Breast epithelium (tissue), 4 donors: ENCODE data around the gene MCM3AP. TPM values are rescaled to one million over a fixed set of nuclear protein-coding genes. Genes with fewer than 3 reads are reported as not detected.
A peak's percentile ranks its signal among the peaks of the same experiment; 100 is the strongest.
"Not testable (repeated sequence)": the region's sequence is repeated elsewhere in the genome, so short reads cannot be mapped to it uniquely, and the experiment has no call there.

ENCODE experiments used
- DNase-seq, 2 donors: peaks; one replicate each; pipeline ENCODE4 v3.0.0-alpha.2; 2019; ENCODE audit warnings: low spot score in 2 of 2
- H3K27ac ChIP-seq, 2 donors: fragments of 200-600 bp; sonication (generic) in 1 of 2; one replicate each; pipeline ENCODE4 v1.5.1; 2016 to 2019; ENCODE audit warnings: mild to moderate bottlenecking in 1 of 2
- H3K27me3 ChIP-seq, 2 donors: fragments of 200-600 bp; sonication (generic) in 1 of 2; one replicate each; pipeline versions ENCODE4 v1.5.1 to v1.6.0; 2017 to 2019; ENCODE audit warnings: control low read depth in 1 of 2, mild to moderate bottlenecking in 1 of 2
- H3K36me3 ChIP-seq: fragments of 200-600 bp; one replicate; pipeline ENCODE4 v1.5.1; 2019
- H3K4me1 ChIP-seq, 2 donors: fragments of 200-600 bp; sonication (generic); one replicate each; pipeline ENCODE4 v1.5.1; 2016 to 2019; ENCODE audit warnings: control low read depth in 1 of 2
- H3K4me3 ChIP-seq, 3 donors: fragments of 200-600 bp; sonication (generic); 1 replicate in 2 of 3; 2 replicates in 1 of 3; pipeline ENCODE4 v1.5.1; 2016 to 2019; ENCODE audit warnings: mild to moderate bottlenecking in 3 of 3, moderate library complexity in 2 of 3
- H3K9me3 ChIP-seq, 2 donors: fragments of 200-600 bp; sonication (generic) in 1 of 2; one replicate each; pipeline ENCODE4 v1.5.1; 2016 to 2019; ENCODE audit warnings: control low read depth in 1 of 2
- POLR2A ChIP-seq: fragments of 450-650 bp; IDR thresholded peaks from one replicate; pipeline ENCODE4 v1.6.1; 2016; ENCODE audit warnings: antibody characterized with exemption, mild to moderate bottlenecking, moderate library complexity
- POLR2AphosphoS5 ChIP-seq, 3 donors: sonication (generic); formaldehyde crosslinking; IDR thresholded peaks; one replicate each; pipeline ENCODE4 v1.6.1; 2017; ENCODE audit warnings: antibody characterized with exemption in 3 of 3
- intact Hi-C: fragments of 100-400 bp; cut with DNase I; formaldehyde crosslinking; loops from one replicate; pipeline ENCODE4 v1.15.1; 2023; ENCODE audit warnings: low total_unique reads
- total RNA-seq, 3 donors: library from RNA; depleted of rRNA; stranded (reverse); fragments of >200 nt; gene quantifications; one replicate each; pipeline ENCODE4 v1.1.0, GENCODE V29; 2016
- TF ChIP-seq, protein P1 (sequence below), 3 donors: fragments of 450-650 bp; IDR thresholded peaks; one replicate each; pipeline ENCODE4 v1.5.1; 2016 to 2017; ENCODE audit warnings: antibody characterized with exemption in 3 of 3, mild to moderate bottlenecking in 3 of 3, moderate library complexity in 3 of 3

MCM3AP gene
- total RNA-seq, 3 donors from 2014 or later = 91.5 to 100.0 (median 99.2) TPM

DNA sequence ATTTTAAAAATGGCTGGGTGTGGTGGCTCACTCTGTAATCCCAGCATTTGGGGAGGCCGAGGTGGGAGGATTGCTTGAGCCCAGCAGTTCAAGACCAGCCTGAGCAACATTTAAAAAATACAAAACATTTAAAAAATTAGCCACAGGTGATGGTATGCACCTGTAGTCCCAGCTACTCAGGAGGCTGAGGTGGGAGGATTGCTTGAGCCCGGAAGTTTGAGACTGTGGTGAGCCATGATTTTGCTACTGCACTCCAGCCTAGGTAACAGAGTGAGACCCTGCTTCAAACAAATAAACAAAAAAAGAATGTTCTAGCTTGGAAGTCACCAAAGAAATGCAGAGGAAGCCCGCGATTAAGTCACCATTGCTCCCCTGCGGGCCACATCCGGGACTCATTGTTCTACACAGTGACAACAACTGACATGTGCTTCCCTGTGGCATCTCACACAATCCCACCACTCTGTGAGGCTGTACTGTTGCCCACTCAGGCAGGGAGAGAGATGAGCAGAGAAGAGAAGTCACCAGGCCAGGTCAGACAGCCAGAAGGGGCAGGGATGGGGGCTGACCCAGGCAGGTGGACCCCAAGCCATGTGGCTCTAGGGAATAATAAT, 82.7 kb downstream of the MCM3AP start:
- Histone ChIP-seq H3K27ac (no peak overlapping the region), H3K4me3 (no peak overlapping the region), H3K36me3 (peaks cover 10% of the 10 kb centered on the region), H3K9me3 (no peaks in the 10 kb centered on the region), H3K4me1 (no peaks in the 10 kb centered on the region), H3K27me3 (no peaks in the 10 kb centered on the region)
- intact Hi-C loops = no loop called here
- DNase-seq = no peak
- TF ChIP-seq, protein P1, sequence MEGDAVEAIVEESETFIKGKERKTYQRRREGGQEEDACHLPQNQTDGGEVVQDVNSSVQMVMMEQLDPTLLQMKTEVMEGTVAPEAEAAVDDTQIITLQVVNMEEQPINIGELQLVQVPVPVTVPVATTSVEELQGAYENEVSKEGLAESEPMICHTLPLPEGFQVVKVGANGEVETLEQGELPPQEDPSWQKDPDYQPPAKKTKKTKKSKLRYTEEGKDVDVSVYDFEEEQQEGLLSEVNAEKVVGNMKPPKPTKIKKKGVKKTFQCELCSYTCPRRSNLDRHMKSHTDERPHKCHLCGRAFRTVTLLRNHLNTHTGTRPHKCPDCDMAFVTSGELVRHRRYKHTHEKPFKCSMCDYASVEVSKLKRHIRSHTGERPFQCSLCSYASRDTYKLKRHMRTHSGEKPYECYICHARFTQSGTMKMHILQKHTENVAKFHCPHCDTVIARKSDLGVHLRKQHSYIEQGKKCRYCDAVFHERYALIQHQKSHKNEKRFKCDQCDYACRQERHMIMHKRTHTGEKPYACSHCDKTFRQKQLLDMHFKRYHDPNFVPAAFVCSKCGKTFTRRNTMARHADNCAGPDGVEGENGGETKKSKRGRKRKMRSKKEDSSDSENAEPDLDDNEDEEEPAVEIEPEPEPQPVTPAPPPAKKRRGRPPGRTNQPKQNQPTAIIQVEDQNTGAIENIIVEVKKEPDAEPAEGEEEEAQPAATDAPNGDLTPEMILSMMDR (IDR thresholded peaks at IDR 0.05) = no peak
- TF ChIP-seq POLR2AphosphoS5 (IDR thresholded peaks at IDR 0.05) (no peak), POLR2A (no peak)

DNA sequence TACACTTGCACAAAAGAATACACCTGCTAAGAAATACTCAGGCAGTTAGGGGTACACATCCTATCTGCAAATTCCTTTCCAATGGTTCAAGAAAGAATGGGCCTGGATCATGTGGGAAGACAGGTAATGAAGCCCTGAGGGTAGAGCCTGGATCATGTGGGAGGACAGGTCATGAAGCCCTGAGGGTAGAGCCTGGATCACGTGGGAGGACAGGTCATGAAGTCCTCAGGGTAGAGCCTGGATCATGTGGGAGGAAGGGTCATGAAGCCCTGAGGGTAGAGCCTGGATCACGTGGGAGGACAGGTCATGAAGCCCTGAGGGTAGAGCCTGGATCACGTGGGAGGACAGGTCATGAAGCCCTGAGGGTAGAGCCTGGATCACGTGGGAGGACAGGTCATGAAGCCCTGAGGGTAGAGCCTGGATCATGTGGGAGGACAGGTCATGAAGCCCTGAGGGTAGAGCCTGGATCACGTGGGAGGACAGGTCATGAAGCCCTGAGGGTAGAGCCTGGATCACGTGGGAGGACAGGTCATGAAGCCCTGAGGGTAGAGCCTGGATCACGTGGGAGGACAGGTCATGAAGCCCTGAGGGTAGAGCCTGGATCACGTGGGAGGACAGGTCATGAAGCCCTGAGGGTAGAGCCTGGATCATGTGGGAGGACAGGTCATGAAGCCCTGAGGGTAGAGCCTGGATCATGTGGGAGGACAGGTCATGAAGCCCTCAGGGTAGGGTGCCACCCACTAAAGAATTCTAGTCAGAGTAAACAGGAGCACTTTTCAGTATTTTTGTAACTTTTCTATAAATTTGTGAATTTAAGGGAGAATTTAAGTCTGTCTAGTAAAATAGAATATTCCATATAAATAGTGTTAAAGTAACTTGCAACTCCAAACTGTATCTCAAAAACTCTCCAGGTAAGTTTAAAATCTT, 84.3 kb downstream of the MCM3AP start:
- DNase-seq = peak in 1 of 2 donors; percentile 28
- H3K36me3 ChIP-seq, H3K4me3 ChIP-seq, H3K9me3 ChIP-seq, H3K27ac ChIP-seq, H3K27me3 ChIP-seq, H3K4me1 ChIP-seq, intact Hi-C loops: not testable (repeated sequence)

DNA sequence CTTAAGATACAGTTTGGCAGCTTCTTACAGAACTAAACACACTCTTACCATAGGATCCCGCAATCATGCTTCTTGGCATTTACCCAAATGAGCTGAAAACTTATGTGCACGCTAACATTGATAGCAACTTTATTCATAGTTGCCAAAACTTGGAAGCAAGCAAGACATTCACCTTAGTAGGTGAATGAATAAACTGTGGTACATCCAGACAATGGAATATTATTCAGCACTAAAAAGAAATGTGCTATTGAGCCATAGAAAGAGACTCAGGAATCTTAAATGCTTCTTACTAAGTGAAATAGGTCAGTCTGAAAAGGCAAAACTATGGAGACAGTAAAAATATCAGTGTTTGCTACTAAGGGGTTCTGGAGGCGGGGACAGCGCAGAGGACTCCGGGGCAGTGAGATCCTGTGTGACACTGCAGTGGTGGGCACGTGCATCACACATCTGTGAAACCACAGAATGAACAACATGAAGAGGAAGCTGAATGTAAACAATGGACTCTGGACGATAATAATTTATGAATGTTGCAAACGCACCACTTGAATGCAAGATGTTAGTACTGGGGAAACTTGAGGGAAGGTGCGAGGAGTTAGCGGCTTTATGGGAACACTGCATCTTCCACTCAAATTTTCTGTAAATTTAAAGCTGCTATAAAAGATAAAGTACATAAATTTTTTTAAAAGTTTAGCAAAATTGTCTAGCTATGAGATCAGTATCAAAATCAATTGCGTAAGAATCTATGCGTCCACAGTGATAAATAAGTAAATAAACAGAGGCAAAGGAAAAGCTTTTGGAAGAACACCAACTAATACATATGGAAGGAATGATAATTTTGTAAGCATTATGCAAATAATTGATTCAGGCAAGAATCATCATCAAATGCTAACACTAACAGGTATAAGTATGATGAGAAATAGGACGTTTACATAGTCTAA, 85.7 kb downstream of the MCM3AP start:
- no peaks in the 10 kb centered on the region for H3K4me1 ChIP-seq
- intact Hi-C loops = no loop called here
- no peaks in the 10 kb centered on the region for H3K36me3 ChIP-seq
- no peak overlapping the region for H3K27ac ChIP-seq
- no peak for DNase-seq
- no peaks in the 10 kb centered on the region for H3K27me3 ChIP-seq
- no peak overlapping the region for H3K4me3 ChIP-seq
- TF ChIP-seq, protein P1 (IDR thresholded peaks at IDR 0.05) = no peak
- TF ChIP-seq POLR2AphosphoS5 (IDR thresholded peaks at IDR 0.05) = no peak
- TF ChIP-seq POLR2A = no peak
- no peaks in the 10 kb centered on the region for H3K9me3 ChIP-seq

DNA sequence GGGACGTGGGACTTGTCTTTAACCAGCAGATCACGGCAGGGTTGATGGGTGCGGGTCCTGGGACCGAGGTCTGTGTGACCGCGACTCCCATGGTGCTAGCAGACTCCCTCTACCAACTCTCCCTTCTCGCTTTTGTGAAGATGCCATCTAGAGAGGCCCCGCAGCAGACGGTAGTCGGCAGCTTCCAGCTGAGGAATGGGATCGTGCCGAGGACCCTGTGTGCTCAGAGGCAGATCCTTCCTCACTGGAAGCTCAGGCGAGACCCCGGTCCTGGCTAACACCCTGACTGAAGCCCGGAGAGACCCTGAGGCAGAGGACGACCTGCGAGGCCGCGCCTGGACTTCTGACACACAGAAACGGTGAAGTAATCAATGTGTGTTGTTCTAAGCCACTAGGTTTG, 88.7 kb downstream of the MCM3AP start:
- TF ChIP-seq POLR2AphosphoS5 (IDR thresholded peaks at IDR 0.05) (no peak), POLR2A (no peak)
- TF ChIP-seq, protein P1 (IDR thresholded peaks at IDR 0.05) = no peak
- no peak overlapping the region for H3K4me3 ChIP-seq
- H3K9me3 ChIP-seq = no peaks in the 10 kb centered on the region
- H3K36me3 ChIP-seq = no peaks in the 10 kb centered on the region
- DNase-seq = peak in 1 of 2 donors; percentile 34
- no peaks in the 10 kb centered on the region for H3K4me1 ChIP-seq
- H3K27ac ChIP-seq = no peak overlapping the region
- intact Hi-C loops = no loop called here
- no peaks in the 10 kb centered on the region for H3K27me3 ChIP-seq

- Histone ChIP-seq H3K36me3 (no peaks in the 10 kb centered on the region), H3K9me3 (no peaks in the 10 kb centered on the region), H3K27me3 (no peaks in the 10 kb centered on the region), H3K4me1 (no peaks in the 10 kb centered on the region), H3K27ac (no peak overlapping the region), H3K4me3 (no peak overlapping the region)
- intact Hi-C loops = no loop called here
- TF ChIP-seq, protein P1 (IDR thresholded peaks at IDR 0.05) = no peak
- TF ChIP-seq POLR2A (no peak), POLR2AphosphoS5 (IDR thresholded peaks at IDR 0.05) (no peak)
- DNase-seq = peak in 1 of 2 donors; percentile 31
Measured at GRCh38 chr21:46195595-46196195, 89.7 kb downstream of the MCM3AP start.
